HG02798 (cell line): ENCODE data around the gene TRMT44.
"Not testable (repeated sequence)": the region's sequence is repeated elsewhere in the genome, so short reads cannot be mapped to it uniquely, and the experiment has no call there.

Experiments
- ATAC-seq: cut with Tn5 transposase; IDR thresholded peaks from one replicate; pipeline ENCODE4 v1.9.1; 2021; ENCODE audit warnings: mild to moderate bottlenecking; ENCODE audit not compliant: unreplicated experiment, poor library complexity

Gene TRMT44

DNA sequence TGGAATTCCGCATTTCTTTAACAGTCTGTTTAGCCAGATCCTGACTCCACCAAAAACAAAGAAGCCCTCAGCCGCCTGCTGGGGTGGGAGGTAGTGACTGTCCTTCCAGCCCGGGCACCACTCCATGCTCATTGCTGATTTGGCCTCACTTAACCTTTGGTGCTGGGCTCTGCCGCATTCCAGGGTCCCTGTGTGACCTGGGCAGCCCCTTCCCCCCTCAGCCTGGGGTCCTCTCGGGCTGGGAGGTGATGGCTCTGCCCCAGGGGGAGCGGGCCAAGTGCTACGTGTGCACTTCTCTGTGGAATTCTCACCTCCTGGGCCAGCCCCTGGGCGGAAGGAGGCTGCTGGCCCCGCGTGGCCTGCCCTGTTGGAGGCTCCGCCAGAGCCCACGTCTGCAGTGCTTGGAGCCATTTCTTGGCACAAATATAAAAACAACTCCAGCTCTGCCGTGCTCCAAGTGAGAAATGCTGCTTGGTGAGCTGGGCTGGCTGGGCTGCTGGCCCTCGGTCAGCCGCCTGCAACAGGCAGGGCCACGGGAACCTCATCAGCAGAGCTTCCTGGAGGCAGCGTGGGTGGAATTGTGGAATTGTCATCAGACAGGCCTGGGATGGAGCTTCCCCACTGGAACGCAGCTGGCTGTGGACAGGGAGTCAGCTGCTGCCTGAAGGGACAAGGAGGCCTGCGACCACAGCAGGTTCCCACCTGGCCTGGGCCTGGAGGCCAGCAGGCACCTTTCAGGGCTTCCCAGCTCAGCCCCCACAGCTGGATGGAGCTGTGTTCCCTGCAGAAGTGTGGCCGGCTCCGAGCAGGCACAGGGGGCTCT, 66.0 kb downstream of the TRMT44 start:
- ATAC-seq = no peak

- no peak for ATAC-seq
Observed at GRCh38 chr4:8507196-8507570, 66.6 kb downstream of the TRMT44 start.

DNA sequence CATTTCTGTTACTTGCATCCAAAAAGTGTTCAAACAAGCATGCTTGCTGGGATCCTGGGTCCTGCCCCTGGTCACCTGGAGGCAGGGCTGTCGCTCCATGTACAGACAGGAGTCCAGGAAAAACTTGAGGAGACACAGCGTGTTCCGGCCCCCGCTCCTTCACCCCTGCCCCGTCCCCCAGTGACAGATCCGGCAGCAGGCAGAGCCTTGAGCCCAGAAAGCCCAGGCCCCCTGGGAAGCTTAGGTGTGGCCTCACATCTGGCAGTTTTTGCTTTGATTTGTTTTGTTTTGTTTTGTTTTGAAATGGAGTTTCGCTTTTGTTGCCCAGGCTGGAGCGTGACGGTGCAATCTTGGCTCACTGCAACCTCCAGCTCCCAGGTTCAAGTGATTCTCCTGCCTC, 67.0 kb downstream of the TRMT44 start:
- no peak for ATAC-seq

DNA sequence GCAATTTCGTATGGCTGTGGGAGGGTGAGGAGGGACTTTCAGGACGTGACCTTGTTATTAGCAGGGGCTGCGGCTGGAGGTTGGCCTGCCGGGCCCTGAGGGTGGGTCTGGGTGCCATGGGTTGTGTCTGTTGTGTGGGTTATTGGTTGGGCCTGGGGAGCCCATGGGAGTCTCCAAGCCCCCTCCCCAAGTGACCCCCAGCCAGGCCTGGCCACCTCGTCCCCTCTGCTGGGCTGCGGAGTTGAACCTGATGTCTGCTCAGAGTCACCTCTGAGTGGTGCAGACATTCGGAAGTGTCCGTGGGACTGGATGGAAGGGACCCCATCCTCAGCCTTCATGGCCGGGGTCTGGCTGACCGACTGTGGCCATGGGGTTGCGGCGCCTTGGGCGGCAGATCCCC, 67.7 kb downstream of the TRMT44 start:
- ATAC-seq = no peak

GRCh38 chr4:8508740-8509139, 68.2 kb downstream of the TRMT44 start:
- ATAC-seq = no peak

DNA sequence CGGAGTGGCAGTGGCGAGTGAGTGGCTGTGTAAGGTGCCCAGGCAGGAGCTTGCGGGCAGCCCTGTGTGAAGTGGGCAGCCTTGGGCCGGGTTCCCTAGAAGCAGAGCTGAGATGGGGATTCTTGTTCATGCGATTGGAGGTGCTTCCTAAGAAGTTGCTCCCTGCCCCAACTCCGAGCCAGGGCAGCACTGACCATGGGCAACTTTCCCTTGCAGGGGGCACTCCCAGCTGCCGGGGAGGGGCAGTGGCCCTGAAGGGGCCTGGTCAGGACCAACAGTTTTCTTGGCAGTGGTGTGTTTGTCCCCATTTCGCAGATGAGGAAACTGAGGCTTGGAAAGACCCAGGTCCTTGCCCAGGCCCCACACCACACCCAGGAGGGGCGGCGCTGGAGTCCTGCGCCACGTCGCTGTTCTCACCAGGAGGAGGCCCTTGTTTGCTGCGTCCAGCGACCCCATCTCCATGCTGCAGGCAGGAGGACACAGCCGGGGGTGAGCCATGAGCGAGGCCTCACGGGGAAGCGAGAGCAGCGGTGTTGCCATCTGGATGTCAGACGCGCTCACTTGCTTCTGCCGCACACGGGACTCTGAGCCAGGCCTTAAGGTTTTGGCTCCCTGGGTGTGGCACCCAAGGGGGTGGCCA, 68.9 kb downstream of the TRMT44 start:
- no peak for ATAC-seq

DNA sequence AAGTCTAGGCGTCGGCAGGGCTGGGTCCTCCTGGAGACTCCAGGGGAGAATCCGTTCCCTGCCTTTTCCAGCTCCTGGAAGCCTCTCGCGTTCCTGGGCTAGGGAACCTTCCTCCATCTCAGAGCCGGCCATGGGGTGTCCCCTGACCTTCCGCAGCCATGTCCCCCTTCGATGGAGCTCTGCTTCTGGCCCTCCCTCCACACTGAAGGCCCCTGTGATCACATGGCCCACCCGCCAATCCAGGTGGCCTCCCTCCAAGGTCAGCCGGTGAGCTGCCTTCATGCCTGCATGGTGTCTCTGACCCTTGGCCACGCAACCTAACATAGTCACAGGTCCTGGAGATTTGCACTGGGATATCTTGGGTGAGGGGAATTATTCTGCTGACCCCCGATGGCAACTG, 69.6 kb downstream of the TRMT44 start:
- ATAC-seq = no peak

GRCh38 chr4:8510611-8511285, 70.2 kb downstream of the TRMT44 start:
- no peak for ATAC-seq

GRCh38 chr4:8512510-8512909, 71.9 kb downstream of the TRMT44 start:
- ATAC-seq = no peak

GRCh38 chr4:8513080-8513479, 72.5 kb downstream of the TRMT44 start:
- not testable (repeated sequence) for ATAC-seq

DNA sequence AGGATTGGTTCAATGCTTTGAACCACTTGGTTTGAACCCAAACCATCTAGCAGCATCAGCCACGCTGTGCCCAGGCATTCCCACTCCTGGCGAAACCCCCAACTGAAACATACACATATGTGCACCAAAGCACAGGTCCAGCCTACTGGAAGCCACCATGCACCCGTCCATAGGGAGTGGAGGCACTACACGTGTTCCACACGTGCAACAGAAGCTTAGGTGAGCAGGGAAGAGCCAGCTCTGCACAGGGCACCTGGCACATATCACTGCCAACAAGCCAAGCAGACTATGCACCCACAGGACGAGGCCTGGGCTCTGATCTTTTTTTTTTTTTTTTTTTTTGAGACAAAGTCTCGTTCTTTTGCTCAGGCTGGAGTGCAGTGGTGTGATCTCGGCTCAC, 73.4 kb downstream of the TRMT44 start:
- no peak for ATAC-seq

DNA sequence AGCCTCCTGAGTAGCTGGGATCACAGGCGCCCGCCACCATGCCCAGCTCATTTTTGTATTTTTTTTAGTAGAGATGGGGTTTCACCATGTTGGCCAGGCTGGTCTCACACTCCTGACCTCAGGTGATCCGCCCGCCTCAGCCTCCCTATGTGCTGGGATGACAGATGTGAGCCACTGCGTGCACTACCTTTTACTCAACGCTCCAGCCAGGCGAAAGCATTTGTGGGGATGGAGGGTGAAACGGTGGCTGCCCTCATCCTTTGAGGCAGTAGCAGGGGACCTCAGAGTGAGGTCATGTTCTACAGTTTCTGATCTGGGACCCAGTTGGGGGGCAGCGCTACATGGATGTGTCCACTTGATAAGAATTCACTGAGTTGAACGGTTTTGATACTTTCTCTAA, 73.8 kb downstream of the TRMT44 start:
- no peak for ATAC-seq

- no peak for ATAC-seq
Observed at GRCh38 chr4:8515316-8516060, 74.9 kb downstream of the TRMT44 start.

DNA sequence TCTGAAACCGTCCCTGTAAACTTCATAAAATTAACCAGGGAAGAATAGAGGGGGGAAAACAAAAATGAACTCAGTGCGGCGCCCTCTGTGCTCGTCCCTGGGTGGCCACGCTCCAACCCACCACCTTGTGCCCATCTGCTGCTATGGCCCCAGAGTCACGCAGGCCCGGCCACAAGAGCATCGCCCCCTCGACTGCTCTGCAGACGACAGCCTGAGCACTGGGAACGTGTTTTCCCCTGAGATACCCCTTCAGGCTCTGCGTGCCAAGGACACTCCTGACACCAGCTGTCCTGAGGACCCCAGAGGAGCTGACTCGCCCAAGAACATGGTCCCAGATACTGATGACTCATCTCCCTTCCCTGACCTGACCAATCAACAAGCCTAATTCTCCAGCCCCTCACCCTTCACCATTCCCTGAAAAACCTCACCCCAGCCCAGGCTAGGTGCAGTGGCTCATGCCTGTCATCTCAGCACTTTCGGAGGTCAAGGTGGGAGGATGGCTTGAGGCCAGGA, 75.5 kb downstream of the TRMT44 start:
- no peak for ATAC-seq

DNA sequence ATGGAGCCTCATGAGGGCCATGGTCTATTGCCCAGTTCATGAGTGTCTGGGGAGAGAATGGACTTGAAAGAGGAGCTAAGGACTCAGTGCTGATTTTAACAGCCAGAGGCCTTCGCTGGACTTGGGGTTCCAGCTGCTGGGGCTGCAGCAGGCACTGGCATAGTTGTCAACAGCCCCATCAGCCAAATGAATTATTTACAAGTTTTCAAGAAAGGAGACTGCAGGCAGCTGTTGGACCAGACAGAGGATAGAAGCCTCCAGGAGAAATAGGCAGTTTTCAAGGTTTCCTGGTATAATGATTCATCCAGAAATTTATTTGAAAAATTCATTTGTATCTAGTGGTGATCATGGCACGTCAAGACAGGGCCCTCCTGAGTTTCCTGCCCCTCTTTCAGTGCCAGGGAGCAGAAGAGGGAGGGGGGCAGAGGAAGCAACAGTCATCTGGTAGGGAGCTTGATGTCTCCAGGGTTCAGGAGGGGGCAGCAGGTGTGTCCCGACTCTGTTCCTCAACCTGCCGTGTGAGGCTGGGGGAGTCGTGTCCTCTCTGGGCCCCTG, 76.5 kb downstream of the TRMT44 start:
- no peak for ATAC-seq

DNA sequence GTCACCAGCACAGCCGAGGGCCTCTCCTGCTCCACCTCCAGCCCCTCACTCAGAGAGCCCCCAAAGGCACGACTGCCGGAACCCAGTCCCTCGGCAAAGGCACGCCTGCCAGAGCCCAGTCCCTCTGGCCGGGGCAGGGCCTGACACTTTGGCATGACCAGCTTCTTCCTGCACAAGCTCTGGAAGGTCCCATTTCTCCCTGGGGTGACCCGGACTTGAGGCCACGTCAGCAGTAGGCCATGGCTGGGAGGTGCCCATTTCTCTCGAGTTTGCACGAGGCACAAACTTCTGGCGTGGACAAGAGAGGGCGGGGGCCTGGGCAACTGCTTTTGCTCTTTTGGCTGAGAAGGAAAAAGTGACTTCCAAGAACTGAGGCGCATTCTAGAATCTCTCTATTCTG, 77.4 kb downstream of the TRMT44 start:
- ATAC-seq = no peak

DNA sequence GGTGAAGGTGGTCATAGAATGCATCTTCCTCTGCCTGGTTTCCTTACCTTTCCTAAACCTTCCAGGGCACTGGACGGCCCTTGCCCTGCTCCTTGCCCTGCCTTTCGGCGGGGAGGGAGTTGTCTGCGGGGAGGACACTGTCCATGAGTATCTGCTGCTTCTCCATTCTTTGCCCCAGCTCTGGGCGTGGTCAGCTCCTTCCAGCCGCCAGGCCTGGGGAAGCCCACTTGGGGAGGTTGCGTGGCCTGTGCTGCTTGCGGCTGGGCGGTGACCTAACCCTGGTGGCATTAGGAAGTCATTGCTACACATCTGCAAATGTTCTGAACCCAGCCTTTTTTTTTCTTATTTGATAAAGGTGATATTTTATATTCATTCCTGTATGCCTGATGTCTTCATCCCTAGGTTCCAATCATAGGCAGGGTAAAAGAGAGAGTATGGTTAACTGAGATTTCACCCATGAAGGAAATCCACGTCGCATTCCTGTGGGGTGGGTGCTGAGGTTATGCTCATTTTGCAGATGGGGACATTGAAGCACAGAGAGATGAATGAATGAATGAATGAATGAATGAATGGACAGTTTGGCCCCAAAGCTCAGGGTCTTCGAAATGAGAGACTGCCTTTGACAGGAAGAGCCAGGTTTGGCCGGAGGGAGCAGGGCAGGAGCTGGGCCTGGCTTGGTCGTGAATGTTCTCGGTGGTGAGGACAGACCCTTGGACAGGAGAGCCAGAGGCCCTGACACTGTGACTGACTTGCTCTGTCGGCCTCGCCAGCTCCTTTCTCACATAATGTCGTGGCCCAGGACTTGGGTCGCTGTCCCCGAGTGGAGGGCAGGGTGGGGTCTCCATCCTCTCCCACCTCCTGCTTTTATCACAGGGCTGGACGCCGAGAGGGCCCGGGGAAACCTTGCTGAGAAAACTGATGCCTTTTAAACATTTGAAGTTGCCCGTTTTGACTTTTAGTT, 81.9 kb downstream of the TRMT44 start:
- ATAC-seq = no peak

- ATAC-seq = no peak
Observed at GRCh38 chr4:8523175-8523574, 82.6 kb downstream of the TRMT44 start.

DNA sequence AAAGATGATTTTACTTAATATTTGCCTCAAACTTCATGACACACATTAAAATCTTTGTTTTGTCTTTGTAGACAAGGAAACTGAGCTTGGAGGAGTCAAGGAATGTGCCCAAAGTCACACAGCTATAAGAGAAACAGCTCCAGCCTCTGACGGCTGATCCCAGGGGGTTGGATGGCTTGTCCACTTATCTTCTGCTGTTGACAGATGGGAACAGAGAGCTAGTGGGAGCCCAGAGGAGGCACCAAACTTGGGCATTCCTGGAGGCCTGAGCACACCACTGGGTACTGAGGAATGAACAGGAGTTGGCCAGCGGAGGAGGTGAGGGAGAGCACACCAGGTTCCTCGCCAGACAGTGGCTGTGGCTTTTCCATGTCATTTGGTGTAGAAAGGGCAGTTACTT, 83.2 kb downstream of the TRMT44 start:
- ATAC-seq = no peak
